A673 (cell line): ENCODE results near the gene RFT1.

Source experiments
- EZH2 ChIP-seq: fragments of 200-600 bp; sonication (generic); IDR thresholded peaks from 2 replicates; pipeline ENCODE4 v1.6.1; 2017; ENCODE audit warnings: borderline replicate concordance, low read depth, mild to moderate bottlenecking, mixed read lengths, antibody characterized with exemption, low read length; ENCODE audit not compliant: poor library complexity, severe bottlenecking
- TF ChIP-seq, protein P1 (sequence below): fragments of 300-800, 200-600 bp; sonication (generic); conservative IDR thresholded peaks from 2 replicates; pipeline ENCODE4 v1.5.1; 2017; ENCODE audit warnings: low read depth, mild to moderate bottlenecking, antibody characterized with exemption, low read length, moderate library complexity, mixed read lengths

DNA sequence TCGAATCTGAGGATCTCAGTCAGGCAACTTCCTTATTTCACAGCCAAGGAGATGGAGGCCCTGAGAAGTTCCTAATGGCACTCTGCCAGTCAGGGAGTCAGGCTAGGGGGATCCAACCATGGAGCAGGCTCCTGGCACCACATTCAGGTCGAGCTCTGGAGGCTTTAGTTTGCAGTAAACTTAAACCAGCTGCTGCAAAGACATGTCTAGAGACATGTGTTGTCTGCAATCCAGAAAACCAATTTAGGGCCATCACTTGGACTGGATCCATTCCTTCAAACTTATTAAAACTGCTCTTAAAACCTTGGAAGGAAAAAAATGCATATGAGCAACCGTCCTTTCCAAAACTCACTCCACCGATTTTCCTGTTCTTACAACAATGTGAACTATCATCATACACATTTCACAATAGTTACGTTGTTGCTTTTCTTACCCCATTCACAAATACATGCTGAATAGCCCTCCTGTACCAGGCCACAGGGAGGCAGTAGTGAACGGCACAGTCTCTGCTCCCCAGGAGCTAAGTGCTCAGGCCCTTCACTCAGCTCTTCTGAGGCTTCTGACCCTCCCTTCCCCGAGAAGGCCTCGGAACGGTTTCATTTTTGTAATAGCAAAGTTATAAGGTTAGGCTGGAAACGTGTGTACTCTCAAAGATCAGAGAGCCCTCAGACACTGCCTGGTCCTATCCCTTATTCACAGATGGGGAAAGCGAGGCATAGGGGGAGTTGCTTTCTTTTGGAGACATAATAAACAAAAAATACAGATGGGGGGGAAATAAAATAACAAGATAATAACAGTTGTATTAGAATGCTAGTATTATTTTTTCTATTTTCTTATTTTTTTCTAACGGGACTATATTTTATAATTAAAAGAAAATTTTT lies 20.1 kb downstream of the RFT1 start:
- TF ChIP-seq, protein P1, sequence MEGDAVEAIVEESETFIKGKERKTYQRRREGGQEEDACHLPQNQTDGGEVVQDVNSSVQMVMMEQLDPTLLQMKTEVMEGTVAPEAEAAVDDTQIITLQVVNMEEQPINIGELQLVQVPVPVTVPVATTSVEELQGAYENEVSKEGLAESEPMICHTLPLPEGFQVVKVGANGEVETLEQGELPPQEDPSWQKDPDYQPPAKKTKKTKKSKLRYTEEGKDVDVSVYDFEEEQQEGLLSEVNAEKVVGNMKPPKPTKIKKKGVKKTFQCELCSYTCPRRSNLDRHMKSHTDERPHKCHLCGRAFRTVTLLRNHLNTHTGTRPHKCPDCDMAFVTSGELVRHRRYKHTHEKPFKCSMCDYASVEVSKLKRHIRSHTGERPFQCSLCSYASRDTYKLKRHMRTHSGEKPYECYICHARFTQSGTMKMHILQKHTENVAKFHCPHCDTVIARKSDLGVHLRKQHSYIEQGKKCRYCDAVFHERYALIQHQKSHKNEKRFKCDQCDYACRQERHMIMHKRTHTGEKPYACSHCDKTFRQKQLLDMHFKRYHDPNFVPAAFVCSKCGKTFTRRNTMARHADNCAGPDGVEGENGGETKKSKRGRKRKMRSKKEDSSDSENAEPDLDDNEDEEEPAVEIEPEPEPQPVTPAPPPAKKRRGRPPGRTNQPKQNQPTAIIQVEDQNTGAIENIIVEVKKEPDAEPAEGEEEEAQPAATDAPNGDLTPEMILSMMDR, result peak; percentile 47
- TF ChIP-seq EZH2, result no peak
